GM18499 (cell line): ENCODE measurements around the gene KAZN.

Experiments used
- ATAC-seq: cut with Tn5 transposase; IDR thresholded peaks from one replicate; pipeline ENCODE4 v1.9.1; 2021; ENCODE audit warnings: moderate number of reproducible peaks; ENCODE audit not compliant: insufficient read depth, unreplicated experiment

Gene KAZN

DNA sequence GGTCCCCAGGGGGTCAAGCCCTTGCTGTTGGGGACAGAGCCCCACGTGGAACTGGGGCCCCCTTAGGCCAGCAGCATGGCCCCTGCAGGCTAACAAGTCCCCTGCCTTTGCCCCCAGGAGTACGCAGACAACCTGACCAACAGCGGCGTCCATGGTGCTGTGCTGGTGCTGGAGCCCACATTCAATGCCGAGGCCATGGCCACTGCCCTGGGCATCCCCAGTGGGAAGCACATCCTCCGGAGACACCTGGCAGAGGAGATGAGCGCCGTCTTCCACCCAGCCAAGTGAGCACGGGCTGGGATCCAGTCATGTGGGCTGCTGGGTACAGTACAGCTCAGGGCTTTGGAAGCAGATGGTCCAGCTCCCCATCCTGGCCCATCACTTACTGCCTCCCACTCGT, 505.4 kb downstream of the KAZN start:
- no peak for ATAC-seq

DNA sequence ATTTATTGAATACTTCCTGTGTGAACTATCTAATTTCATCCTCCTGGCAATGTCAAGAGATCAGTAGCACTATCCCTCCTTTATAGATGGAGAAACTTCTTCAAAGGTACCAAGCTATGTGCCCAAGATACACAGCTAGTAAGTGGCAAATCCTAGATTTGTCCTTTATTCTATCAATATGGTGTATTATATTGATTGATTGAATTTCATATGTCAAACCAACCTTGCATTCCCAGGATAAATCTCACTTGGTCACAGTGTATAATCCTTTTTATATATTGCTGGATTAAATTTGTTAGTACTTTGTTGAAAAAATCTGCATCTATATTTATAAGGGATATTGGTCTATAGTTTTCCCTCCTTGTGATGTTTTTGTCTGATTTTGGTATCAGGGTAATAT, 506.3 kb downstream of the KAZN start:
- ATAC-seq, result no peak

- no peak for ATAC-seq
Observed at GRCh38 chr1:15106608-15107007, 508.1 kb downstream of the KAZN start.

DNA sequence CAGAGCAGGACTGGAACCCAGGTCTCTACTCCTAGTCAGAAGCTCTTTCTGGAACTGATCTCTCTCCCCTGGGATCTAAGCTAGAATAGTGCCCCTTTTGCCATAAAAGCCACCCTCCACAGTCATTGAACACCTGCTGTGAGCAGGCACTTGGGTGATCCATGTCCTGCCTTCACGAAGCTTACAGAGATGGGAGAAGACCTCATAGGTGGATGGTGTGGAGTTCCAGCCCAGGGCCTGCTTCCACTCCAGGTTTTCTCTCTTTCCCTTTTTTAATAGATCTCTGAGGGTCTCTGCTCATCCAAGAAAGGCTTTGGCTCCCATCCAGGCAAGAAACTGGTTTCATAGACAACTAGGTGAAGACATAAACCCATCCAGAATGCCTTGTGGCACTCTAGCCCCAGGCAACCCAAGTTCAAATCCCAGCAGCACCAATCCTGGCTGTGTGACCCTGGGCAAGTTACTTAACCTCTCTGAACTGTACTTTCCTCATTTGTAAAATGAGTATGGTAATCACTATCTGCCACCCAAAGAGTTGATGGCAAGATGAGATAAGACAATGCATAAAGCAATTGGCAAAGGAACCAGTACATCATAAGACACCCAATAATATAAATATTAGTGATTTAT, 508.7 kb downstream of the KAZN start:
- ATAC-seq, result no peak

- ATAC-seq, result no peak
Observed at GRCh38 chr1:15107911-15108310, 509.4 kb downstream of the KAZN start.

- no peak for ATAC-seq
Observed at GRCh38 chr1:15110128-15110866, 511.8 kb downstream of the KAZN start.

DNA sequence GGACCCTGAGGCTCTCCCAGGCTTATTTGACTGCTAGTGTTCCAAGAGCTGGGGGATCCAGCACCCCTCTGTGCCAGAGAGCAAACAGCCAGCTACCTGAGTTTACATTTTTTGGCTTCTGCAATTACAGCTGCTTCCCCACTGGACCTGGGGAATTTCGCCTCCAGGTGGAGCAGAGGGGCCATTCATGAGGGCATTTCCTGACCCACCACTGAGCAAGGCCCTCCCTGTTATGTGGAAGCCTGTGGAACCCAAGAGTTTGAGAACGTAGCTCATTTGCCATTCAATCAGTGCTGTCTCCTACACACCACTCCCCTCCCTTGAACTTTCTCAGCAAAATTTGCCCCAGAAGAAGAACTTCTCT, 512.4 kb downstream of the KAZN start:
- no peak for ATAC-seq

- ATAC-seq, result no peak
Observed at GRCh38 chr1:15113146-15113545, 514.7 kb downstream of the KAZN start.

DNA sequence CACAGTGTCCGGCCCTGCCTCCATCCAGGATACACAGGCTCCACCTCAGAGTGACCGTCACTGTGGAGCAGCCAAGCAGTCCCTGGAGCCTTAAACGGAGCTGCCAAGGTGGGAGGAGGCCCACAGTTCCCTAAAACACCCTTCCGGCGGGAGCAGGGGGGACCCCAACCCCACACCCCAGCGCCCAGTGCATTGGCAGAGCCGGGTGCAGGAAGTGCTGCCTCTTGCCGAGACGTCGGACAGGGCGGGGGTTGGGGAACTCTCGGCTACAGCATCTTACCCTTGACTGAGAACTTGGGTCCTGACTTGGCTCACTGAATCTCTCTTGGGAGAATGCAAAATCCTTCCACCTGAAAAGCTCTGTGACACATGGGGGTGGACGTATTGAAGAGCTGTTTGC, 516.4 kb downstream of the KAZN start:
- ATAC-seq, result no peak

DNA sequence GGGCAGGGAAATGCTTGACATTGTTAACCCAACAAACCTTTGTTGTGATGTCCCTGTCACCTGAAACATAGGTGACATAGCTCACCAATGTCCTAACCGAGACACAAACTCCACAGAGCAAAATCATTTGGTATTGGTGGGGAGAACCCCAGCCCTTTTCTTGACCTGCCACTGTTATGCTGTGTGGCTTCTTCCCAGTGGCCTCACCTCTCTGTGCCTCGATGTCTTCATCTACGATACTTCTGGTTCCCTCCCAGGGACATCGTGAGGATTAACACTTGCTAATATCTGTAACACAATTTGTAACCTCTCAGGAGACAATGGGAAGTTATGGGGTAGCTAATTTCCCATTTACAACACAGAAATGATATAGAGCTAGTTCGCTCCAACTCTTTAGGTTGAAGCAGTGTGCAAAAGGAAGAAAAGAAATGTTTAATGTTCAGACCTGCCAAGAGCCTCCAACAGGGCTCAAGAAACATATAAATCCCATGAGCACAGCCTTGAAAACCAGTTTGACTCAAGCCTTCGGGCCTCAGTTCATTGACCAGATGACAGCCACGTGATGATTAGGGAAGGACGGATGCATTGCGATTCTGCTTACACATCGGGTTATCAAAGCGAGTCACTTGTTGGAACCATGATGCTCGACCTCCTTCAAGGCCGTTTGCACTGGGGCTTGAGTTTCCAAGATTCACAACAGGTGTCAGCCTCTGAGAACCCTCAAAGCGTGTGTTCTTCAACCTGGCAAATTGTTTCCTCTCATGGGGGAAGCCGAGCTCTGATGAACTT, 517.3 kb downstream of the KAZN start:
- no peak for ATAC-seq

GRCh38 chr1:15116966-15117365, 518.5 kb downstream of the KAZN start:
- no peak for ATAC-seq

DNA sequence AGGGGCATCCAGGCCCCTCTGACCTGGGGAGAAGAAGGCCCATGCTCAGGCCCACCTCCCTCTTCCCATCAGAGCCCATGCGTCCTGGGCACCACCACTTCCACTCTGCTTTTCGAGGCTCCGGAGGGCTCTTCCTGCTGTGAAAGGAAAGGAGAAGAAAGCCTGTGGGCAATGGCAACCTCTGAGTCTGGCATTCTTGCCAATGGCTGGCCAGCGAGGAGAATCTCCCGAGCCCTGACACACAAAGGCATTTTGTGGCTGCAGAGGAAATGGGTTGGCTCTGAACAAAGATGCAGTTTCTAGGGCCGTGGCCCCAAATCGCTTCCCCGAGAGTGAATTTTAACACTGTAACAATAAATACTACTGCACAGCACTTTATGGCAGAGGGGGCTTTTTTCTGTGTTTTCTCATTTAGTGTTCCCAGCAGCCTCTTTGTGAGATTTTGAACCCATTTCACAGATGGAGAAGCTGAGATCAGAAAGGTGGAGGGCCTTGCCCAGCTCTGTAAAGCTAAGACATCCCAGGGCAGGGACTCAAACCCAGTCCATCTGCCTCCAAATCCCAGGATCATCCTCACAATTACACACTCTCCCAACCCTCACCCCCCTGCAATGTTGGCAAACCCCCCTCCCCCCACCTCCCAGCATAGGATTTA, 519.3 kb downstream of the KAZN start:
- no peak for ATAC-seq

DNA sequence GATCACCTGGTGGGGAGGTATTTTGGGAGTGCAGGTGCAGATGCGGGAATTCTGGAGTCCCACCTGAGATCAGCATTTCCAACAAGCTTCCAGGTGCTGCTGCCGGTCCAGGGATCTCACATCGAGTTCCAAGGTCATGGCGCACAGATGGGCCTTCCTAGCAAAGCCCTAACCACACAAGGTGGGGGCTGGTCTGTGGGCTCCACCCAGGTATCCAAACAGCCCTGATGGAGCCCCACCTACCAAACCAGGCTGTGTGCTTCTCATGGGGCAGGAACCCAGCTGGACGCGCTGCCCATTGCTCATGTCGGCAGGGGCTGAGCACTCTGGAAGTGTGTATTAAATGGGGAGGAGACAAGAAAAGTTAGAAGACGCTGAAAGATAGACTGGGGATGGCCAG, 520.1 kb downstream of the KAZN start:
- ATAC-seq, result no peak

DNA sequence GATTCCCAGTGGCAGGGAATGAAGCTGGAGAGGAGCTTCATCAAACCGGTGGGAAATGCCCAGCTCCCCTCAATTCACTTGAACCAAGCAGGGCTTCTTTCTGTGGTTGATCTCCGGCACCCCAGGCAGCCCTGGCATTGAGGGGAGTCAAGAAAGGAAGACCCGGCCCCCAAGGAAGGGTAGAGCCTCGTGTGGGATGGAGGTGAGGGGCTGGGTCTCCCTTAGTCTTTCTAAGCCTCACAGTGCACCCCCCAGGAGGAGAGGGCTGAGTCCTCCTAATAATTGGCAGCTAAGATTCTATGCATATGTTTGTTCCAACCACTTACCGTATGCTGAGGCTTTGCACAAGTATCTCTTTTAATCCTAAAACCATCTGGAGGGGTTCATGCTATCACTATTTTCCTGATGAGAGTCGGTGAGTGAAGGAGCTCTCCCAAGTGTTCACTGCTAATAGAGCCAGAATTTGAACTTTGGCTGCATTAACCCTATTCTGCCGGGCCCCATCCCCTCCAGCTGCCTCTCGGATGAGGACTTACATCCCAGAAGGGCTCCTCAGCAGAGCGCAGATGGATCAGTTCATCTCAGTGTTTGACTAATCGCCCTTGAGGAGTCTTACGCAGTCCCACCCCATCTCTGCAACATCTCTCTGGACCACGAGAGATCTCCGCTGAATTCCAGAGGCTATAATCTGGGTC, 521.9 kb downstream of the KAZN start:
- no peak for ATAC-seq

DNA sequence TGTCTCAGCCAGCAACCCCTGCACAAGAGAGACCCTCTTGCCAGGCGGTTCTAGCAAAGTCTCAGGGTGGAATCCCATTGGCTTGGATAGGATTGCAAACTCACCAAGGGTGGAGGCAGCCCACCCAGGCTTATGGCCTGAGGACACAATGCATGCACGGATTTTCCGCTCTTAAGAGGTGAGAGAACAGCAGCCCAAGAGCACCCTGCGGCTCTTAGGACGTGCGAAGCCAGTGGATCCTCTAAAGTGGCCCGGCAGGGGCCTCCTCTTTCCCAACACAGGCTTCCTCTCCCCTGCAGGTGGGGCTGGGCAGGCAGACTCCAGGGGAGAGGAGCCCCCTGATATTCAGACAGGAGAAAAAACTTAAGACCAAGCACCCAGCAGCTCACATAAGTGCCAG, 523.8 kb downstream of the KAZN start:
- no peak for ATAC-seq

DNA sequence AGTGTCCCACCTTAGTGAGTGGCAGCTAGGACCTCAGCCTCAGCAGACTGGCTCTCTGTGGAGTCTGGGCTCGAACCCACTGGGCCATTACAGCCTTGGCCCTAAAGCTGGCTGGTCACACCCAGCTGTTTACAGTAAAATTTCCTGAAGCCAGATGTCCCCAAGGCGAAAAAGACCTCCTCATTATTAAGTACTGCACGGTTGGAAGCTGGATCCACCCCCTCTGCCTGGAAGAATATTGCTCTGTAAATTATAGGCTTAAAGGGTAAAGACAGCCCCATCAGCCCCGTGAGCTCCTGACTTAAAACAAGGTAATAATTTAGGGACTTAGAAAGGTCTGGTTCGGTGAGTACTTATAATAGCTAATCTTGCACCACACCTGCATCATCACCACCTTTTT, 524.8 kb downstream of the KAZN start:
- no peak for ATAC-seq

GRCh38 chr1:15123925-15124324, 525.4 kb downstream of the KAZN start:
- ATAC-seq, result no peak

DNA sequence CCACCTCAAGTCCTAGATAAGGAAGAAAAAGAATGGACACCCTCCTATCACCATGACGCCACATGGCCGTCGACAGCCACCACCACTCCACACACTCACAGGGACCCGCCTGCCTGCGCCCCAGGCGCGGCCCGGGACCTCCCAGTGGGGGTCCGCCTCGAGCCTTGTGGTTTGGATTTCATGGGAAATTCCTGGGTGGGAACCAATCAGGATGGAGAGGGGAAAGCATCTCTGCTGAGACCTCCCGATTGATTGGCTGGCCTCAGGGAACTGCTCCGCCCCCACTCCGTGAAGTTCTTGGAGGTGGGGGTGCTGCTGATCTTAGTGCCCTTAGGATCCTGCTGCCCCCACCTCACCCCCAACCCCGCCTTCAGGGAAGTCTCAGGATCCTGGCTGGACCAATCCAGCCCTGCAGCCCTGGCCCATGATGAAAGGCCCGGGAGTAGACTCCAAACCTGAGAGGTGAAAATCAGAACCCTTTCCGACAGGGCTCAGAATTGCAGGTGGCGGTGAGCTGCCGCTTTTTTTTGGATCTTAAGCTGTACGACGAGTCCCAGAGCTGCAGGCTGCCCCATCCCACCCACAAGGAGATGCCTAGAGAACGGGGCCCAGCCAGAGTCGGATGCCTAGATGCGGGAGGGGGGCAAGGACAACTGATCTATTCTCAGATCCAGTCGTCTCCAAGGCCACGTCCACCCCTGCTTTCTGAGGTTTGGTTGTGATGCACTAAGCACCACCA, 526.0 kb downstream of the KAZN start:
- ATAC-seq, result no peak

GRCh38 chr1:15125101-15125745, 526.7 kb downstream of the KAZN start:
- no peak for ATAC-seq
